IPS-NIHi7 (cell line): ENCODE results near the gene OR8J1.
"Not testable (repeated sequence)": the region's sequence is repeated elsewhere in the genome, so short reads cannot be mapped to it uniquely, and the experiment has no call there.

Experiments
- DNase-seq: peaks from one replicate; pipeline ENCODE4 v3.0.0; 2012; ENCODE audit warnings: mixed read lengths; ENCODE audit errors: extremely low spot score

Gene OR8J1

GRCh38 chr11:56353991-56354390 lies at the start of gene OR8J1:
Gene OR8J1, plus strand, starts transcription at chr11:56354291. Its CDS starts 5,956 bp downstream, at chr11:56360247.
- DNase-seq = no peak

GRCh38 chr11:56307836-56308235 lies 46.3 kb upstream of the OR8J1 start:
- DNase-seq = no peak

- no peak for DNase-seq
Observed at GRCh38 chr11:56314844-56315243, 39.2 kb upstream of the OR8J1 start, which contains the start of gene OR8K3. Gene OR8K3, plus strand, starts transcription at chr11:56315144. Its CDS starts 3,163 bp downstream, at chr11:56318307.

- peak; percentile 6 for DNase-seq
Observed at GRCh38 chr11:56331861-56332491, 22.1 kb upstream of the OR8J1 start.

GRCh38 chr11:56333156-56333555 lies 20.9 kb upstream of the OR8J1 start:
- DNase-seq = no peak

GRCh38 chr11:56340289-56340688 lies 13.8 kb upstream of the OR8J1 start:
- no peak for DNase-seq

- no peak for DNase-seq
Observed at GRCh38 chr11:56345739-56346138, 8.4 kb upstream of the OR8J1 start, which contains the start of gene OR8K1. Gene OR8K1, plus strand, starts transcription at chr11:56346039. Its CDS starts 0 bp downstream, at chr11:56346039.

- DNase-seq = no peak
Observed at GRCh38 chr11:56375324-56375723, 21.2 kb downstream of the OR8J1 start, which contains the start of gene OR8U1. Gene OR8U1, plus strand, starts transcription at chr11:56375624. Its CDS starts 0 bp downstream, at chr11:56375624.

GRCh38 chr11:56380120-56380519 lies 26.0 kb downstream of the OR8J1 start:
- no peak for DNase-seq

GRCh38 chr11:56394381-56394780 lies 40.3 kb downstream of the OR8J1 start:
- DNase-seq = no peak

GRCh38 chr11:56396047-56396446 lies 42.0 kb downstream of the OR8J1 start:
- DNase-seq = peak; percentile 11

GRCh38 chr11:56401858-56402461 lies 47.9 kb downstream of the OR8J1 start:
- DNase-seq = not testable (repeated sequence)

- DNase-seq = no peak
Observed at GRCh38 chr11:56404393-56404792, 50.3 kb downstream of the OR8J1 start.

GRCh38 chr11:56410801-56411200 lies 56.7 kb downstream of the OR8J1 start:
- DNase-seq = no peak
